ENCODE measurements around the gene ADGRA3. TPM values are rescaled to one million over a fixed set of nuclear protein-coding genes. Genes with fewer than 3 reads are reported as not detected.

Gene ADGRA3
- total RNA-seq, 1 experiment from 2014 or later: 57.5 TPM

- no peak for DNase-seq (ENCODE audit: low spot score)
- Histone ChIP-seq H3K27ac (ENCODE audit: low read depth, low read length, poor library complexity, severe bottlenecking) (no peak overlapping the region), H3K9me3 (ENCODE audit: low read depth, low read length, poor library complexity, severe bottlenecking) (no peaks in the 10 kb centered on the region), H3K4me3 (ENCODE audit: low read depth, low read length, poor library complexity, severe bottlenecking) (no peak overlapping the region), H3K36me3 (ENCODE audit: insufficient read depth, low read length, poor library complexity, severe bottlenecking) (no peaks in the 10 kb centered on the region), H3K4me1 (ENCODE audit: insufficient read depth, low read length, poor library complexity, severe bottlenecking) (no peaks in the 10 kb centered on the region), H3K27me3 (replicated peaks; ENCODE audit: insufficient read depth, low read depth, low read length, poor library complexity) (no peaks in the 10 kb centered on the region)
- TF ChIP-seq EZH2 (IDR thresholded peaks at IDR 0.05; ENCODE audit: borderline replicate concordance, low read depth, low read length, poor library complexity, severe bottlenecking) (no peak), CTCF (conservative IDR thresholded peaks at IDR 0.05; ENCODE audit: low read depth, low read length) (no peak)
- no TSS peak for BruUV-seq (replicated peaks)
- intact Hi-C loops (cut with micrococcal nuclease; ENCODE audit: unreplicated experiment): no loop called here
- ChIA-PET POLR2A (ENCODE audit: low non-redundant PET) (no interaction called here), CTCF (no interaction called here)
These were observed 35.7 kb upstream of the ADGRA3 start for GRCh38 chr4:22551550-22551949.

DNA sequence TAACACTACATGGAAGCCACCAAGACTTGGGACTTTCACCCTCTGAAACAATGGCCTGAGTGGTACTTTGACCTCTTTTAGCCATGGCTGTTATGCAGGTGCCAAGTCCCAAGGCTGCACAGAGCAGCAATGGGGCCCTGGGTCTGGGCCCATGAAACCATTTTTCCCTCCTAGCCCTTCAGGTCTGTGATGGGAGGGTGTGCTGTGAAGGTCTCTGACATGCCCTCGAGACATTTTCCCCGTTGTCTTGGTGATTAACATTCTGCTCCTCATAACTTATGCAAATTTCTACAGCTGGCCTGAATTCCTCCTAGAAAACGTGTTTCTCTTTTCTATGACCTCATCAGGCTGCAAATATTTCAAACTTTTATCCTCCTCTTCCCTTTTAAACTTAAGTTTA lies 30.4 kb upstream of the ADGRA3 start:
- ChIA-PET POLR2A (ENCODE audit: low non-redundant PET) (no interaction called here), CTCF (no interaction called here)
- no peaks in the 10 kb centered on the region for H3K9me3 ChIP-seq (ENCODE audit: low read depth, low read length, poor library complexity, severe bottlenecking)
- no peak for TF ChIP-seq EZH2 (IDR thresholded peaks at IDR 0.05; ENCODE audit: borderline replicate concordance, low read depth, low read length, poor library complexity, severe bottlenecking)
- intact Hi-C loops (cut with micrococcal nuclease; ENCODE audit: unreplicated experiment): no loop called here
- no peaks in the 10 kb centered on the region for H3K27me3 ChIP-seq (replicated peaks; ENCODE audit: insufficient read depth, low read depth, low read length, poor library complexity)
- no peaks in the 10 kb centered on the region for H3K36me3 ChIP-seq (ENCODE audit: insufficient read depth, low read length, poor library complexity, severe bottlenecking)
- BruUV-seq (replicated peaks): no TSS peak
- no peak for DNase-seq (ENCODE audit: low spot score)
- H3K4me1 ChIP-seq (ENCODE audit: insufficient read depth, low read length, poor library complexity, severe bottlenecking): no peaks in the 10 kb centered on the region
- no peak overlapping the region for H3K27ac ChIP-seq (ENCODE audit: low read depth, low read length, poor library complexity, severe bottlenecking)
- H3K4me3 ChIP-seq (ENCODE audit: low read depth, low read length, poor library complexity, severe bottlenecking): no peak overlapping the region

GRCh38 chr4:22539251-22539650 lies 23.4 kb upstream of the ADGRA3 start:
- H3K36me3 ChIP-seq (ENCODE audit: insufficient read depth, low read length, poor library complexity, severe bottlenecking): no peaks in the 10 kb centered on the region
- H3K27ac ChIP-seq (ENCODE audit: low read depth, low read length, poor library complexity, severe bottlenecking): no peak overlapping the region
- CTCF ChIA-PET: no interaction called here
- TF ChIP-seq CTCF (conservative IDR thresholded peaks at IDR 0.05; ENCODE audit: low read depth, low read length): no peak
- no peak for TF ChIP-seq EZH2 (IDR thresholded peaks at IDR 0.05; ENCODE audit: borderline replicate concordance, low read depth, low read length, poor library complexity, severe bottlenecking)
- no peaks in the 10 kb centered on the region for H3K4me1 ChIP-seq (ENCODE audit: insufficient read depth, low read length, poor library complexity, severe bottlenecking)
- no peak for DNase-seq (ENCODE audit: low spot score)
- peaks cover 7% of the 10 kb centered on the region for H3K9me3 ChIP-seq (ENCODE audit: low read depth, low read length, poor library complexity, severe bottlenecking)
- BruUV-seq (replicated peaks): no TSS peak
- intact Hi-C loops (cut with micrococcal nuclease; ENCODE audit: unreplicated experiment): no loop called here
- H3K27me3 ChIP-seq (replicated peaks; ENCODE audit: insufficient read depth, low read depth, low read length, poor library complexity): no peaks in the 10 kb centered on the region
- POLR2A ChIA-PET (ENCODE audit: low non-redundant PET): no interaction called here
- H3K4me3 ChIP-seq (ENCODE audit: low read depth, low read length, poor library complexity, severe bottlenecking): no peak overlapping the region

DNA sequence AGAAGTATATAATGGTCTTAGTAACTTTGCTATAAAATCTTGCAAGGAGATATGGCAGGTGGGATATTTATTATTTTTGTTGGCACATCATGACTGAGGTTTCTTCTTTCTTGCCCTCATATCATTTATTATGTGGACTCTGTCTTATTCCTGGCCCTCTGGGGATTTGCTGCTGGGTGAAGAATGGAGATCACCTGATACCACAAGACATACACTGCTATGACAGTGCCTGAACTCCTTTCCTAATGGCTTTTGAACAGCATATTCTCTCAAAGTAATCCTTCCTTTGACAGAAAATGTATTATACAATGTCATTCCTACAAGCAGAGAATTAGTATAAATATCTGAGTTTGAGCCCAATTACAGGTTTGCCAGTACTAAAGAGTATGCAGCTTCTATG lies 22.0 kb upstream of the ADGRA3 start:
- POLR2A ChIA-PET (ENCODE audit: low non-redundant PET): no interaction called here
- H3K4me3 ChIP-seq (ENCODE audit: low read depth, low read length, poor library complexity, severe bottlenecking): no peak overlapping the region
- no peaks in the 10 kb centered on the region for H3K36me3 ChIP-seq (ENCODE audit: insufficient read depth, low read length, poor library complexity, severe bottlenecking)
- H3K27me3 ChIP-seq (replicated peaks; ENCODE audit: insufficient read depth, low read depth, low read length, poor library complexity): no peaks in the 10 kb centered on the region
- intact Hi-C loops (cut with micrococcal nuclease; ENCODE audit: unreplicated experiment): no loop called here
- DNase-seq (ENCODE audit: low spot score): no peak
- no peak for TF ChIP-seq EZH2 (IDR thresholded peaks at IDR 0.05; ENCODE audit: borderline replicate concordance, low read depth, low read length, poor library complexity, severe bottlenecking)
- no peak for TF ChIP-seq CTCF (conservative IDR thresholded peaks at IDR 0.05; ENCODE audit: low read depth, low read length)
- BruUV-seq (replicated peaks): no TSS peak
- no peak overlapping the region for H3K27ac ChIP-seq (ENCODE audit: low read depth, low read length, poor library complexity, severe bottlenecking)
- CTCF ChIA-PET: no interaction called here
- peaks cover 13% of the 10 kb centered on the region for H3K9me3 ChIP-seq (ENCODE audit: low read depth, low read length, poor library complexity, severe bottlenecking)
- no peaks in the 10 kb centered on the region for H3K4me1 ChIP-seq (ENCODE audit: insufficient read depth, low read length, poor library complexity, severe bottlenecking)

Measured in A673 (cell line).